ENCODE results near the gene TMEM259.

- TF ChIP-seq POLR2A (IDR thresholded peaks at IDR 0.05) (no peak), POLR2AphosphoS5 (IDR thresholded peaks at IDR 0.05) (no peak), CTCF (IDR thresholded peaks at IDR 0.05) (no peak)
Measured at GRCh38 chr19:989381-990081, 31.4 kb downstream of the TMEM259 start.
